SU-DHL-6 (cell line): ENCODE results near the gene SYNC.

Experiments
- CTCF ChIP-seq: fragments of 200-600 bp; sonication (generic); IDR thresholded peaks from one replicate; pipeline ENCODE4 v1.5.1; 2017; ENCODE audit warnings: antibody characterized with exemption, mild to moderate bottlenecking, low read length, moderate library complexity; ENCODE audit not compliant: insufficient read depth, poor library complexity, severe bottlenecking
- EZH2phosphoT487 ChIP-seq: fragments of 200-600 bp; sonication (generic), shearing (Covaris generic); conservative IDR thresholded peaks from 2 replicates; pipeline ENCODE4 v1.6.1; 2018; ENCODE audit warnings: mild to moderate bottlenecking, antibody characterized with exemption, low read length, moderate library complexity, mixed read lengths

- TF ChIP-seq CTCF (no peak), EZH2phosphoT487 (no peak)
Measured at GRCh38 chr1:32725615-32725982, 23.0 kb upstream of the SYNC start.
